ENCODE data around the gene ST3GAL4.
"Not testable (repeated sequence)": the region's sequence is repeated elsewhere in the genome, so short reads cannot be mapped to it uniquely, and the experiment has no call there.

DNA sequence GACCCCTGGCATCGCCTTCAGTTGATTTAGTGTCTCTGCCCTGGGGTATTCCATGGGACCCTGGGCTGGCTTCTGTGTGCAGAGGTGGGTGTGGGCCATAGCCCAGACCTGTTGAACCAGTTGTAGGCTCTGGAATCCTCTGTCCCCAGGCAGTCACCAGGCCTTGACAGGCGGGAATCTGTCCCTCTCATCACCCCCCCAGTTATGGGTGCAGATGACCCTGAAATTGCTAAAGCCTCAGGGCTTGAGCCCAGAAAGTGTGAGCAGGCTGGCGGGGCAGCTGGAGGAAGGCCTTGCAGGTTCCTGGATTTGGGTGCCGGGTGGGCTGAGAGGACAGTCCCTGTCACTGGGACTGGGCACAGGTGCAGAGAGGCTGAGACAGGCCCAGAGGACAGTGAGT lies 27.2 kb downstream of the ST3GAL4 start:
- TF ChIP-seq, protein P1, sequence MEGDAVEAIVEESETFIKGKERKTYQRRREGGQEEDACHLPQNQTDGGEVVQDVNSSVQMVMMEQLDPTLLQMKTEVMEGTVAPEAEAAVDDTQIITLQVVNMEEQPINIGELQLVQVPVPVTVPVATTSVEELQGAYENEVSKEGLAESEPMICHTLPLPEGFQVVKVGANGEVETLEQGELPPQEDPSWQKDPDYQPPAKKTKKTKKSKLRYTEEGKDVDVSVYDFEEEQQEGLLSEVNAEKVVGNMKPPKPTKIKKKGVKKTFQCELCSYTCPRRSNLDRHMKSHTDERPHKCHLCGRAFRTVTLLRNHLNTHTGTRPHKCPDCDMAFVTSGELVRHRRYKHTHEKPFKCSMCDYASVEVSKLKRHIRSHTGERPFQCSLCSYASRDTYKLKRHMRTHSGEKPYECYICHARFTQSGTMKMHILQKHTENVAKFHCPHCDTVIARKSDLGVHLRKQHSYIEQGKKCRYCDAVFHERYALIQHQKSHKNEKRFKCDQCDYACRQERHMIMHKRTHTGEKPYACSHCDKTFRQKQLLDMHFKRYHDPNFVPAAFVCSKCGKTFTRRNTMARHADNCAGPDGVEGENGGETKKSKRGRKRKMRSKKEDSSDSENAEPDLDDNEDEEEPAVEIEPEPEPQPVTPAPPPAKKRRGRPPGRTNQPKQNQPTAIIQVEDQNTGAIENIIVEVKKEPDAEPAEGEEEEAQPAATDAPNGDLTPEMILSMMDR (conservative IDR thresholded peaks at IDR 0.05) = not testable (repeated sequence)
- TF ChIP-seq ZFX (IDR thresholded peaks at IDR 0.05) = not testable (repeated sequence)
